Bronchial epithelial cell (primary cell): ENCODE data around the gene SMCO2. TPM values are rescaled to one million over a fixed set of nuclear protein-coding genes. Genes with fewer than 3 reads are reported as not detected.
A peak's percentile ranks its signal among the peaks of the same experiment; 100 is the strongest.

Source experiments
- DNase-seq: peaks from one replicate; pipeline ENCODE4 v3.0.0-alpha.2; 2010; ENCODE audit warnings: low read depth
- FAIRE-seq: peaks from 2 replicates; lab custom pipeline; 2011; peaks lifted over from hg19 to GRCh38; lab: Jason Lieb, UNC
- H3K27me3 ChIP-seq: 2 replicates; pipeline ENCODE4 v1.5.1; 2011; ENCODE audit warnings: low read length; ENCODE audit not compliant: control insufficient read depth, insufficient read depth
- H3K36me3 ChIP-seq: 2 replicates; pipeline ENCODE4 v1.5.1; 2011; ENCODE audit warnings: low read length; ENCODE audit not compliant: control insufficient read depth, insufficient read depth
- H3K4me3 ChIP-seq: 2 replicates; pipeline ENCODE4 v1.5.1; 2011; ENCODE audit warnings: mild to moderate bottlenecking, low read depth, low read length, control low read depth
- CTCF ChIP-seq: IDR thresholded peaks from 2 replicates; pipeline ENCODE4 v1.5.1; 2011; ENCODE audit warnings: mild to moderate bottlenecking, moderate library complexity, low read length, control low read depth, inconsistent platforms; ENCODE audit not compliant: insufficient read depth, severe bottlenecking
- total RNA-seq: library from RNA; depleted of rRNA; stranded (reverse); fragments of >200 nt; gene quantifications from 2 replicates; pipeline ENCODE4 v1.2.1, GENCODE V29; 2014

SMCO2 gene
- total RNA-seq, 1 donor from 2014 or later, result 1.8 TPM

- DNase-seq (no peak), FAIRE-seq (no peak)
- Histone ChIP-seq H3K36me3 (no peaks in the 10 kb centered on the region), H3K4me3 (no peak overlapping the region), H3K27me3 (no peaks in the 10 kb centered on the region)
- no peak for TF ChIP-seq CTCF
Observed at GRCh38 chr12:27508736-27509431, 62.3 kb downstream of the SMCO2 start.

- H3K36me3 ChIP-seq, result no peaks in the 10 kb centered on the region
- TF ChIP-seq CTCF, result no peak
- DNase-seq (no peak), FAIRE-seq (no peak)
- H3K4me3 ChIP-seq, result no peak overlapping the region
- no peaks in the 10 kb centered on the region for H3K27me3 ChIP-seq
Observed at GRCh38 chr12:27511031-27511722, 64.6 kb downstream of the SMCO2 start.

GRCh38 chr12:27511723-27512045, 65.1 kb downstream of the SMCO2 start:
- no peak for DNase-seq
- no peak for FAIRE-seq
- TF ChIP-seq CTCF, result no peak
- H3K27me3 ChIP-seq, result no peaks in the 10 kb centered on the region
- no peak overlapping the region for H3K4me3 ChIP-seq
- H3K36me3 ChIP-seq, result no peaks in the 10 kb centered on the region

- no peaks in the 10 kb centered on the region for H3K36me3 ChIP-seq
- FAIRE-seq, result no peak
- no peaks in the 10 kb centered on the region for H3K27me3 ChIP-seq
- H3K4me3 ChIP-seq, result no peak overlapping the region
- no peak for TF ChIP-seq CTCF
- no peak for DNase-seq
Observed at GRCh38 chr12:27513155-27513824, 66.8 kb downstream of the SMCO2 start.

- no peak for TF ChIP-seq CTCF
- H3K4me3 ChIP-seq, result no peak overlapping the region
- H3K27me3 ChIP-seq, result no peaks in the 10 kb centered on the region
- peak; percentile 68 for DNase-seq
- H3K36me3 ChIP-seq, result no peaks in the 10 kb centered on the region
- FAIRE-seq, result no peak
Observed at GRCh38 chr12:27515671-27516070, 69.1 kb downstream of the SMCO2 start.
